HepG2 (cell line): ENCODE measurements around the gene TGM1. TPM values are rescaled to one million over a fixed set of nuclear protein-coding genes. Genes with fewer than 3 reads are reported as not detected.

ENCODE experiments used
- ATF2 ChIP-seq: sonication (generic); formaldehyde crosslinking; IDR thresholded peaks from 2 replicates; pipeline ENCODE4 v1.4.0; 2020; ENCODE audit warnings: missing genetic modification reagents
- CENPT ChIP-seq: sonication (generic); formaldehyde crosslinking; IDR thresholded peaks from 2 replicates; pipeline ENCODE4 v1.8.0; 2022; ENCODE audit warnings: low read depth, mild to moderate bottlenecking, moderate library complexity, missing genetic modification reagents
- FOXP1 ChIP-seq, 2 experiments: fragments of 450-650 bp in 1 of 2; IDR thresholded peaks; 2 replicates each; pipeline ENCODE4 v1.6.1; 2017 to 2018; ENCODE audit warnings: antibody characterized with exemption in 1 of 2
- GLI4 ChIP-seq: sonication (generic); formaldehyde crosslinking; IDR thresholded peaks from 2 replicates; pipeline ENCODE4 v1.5.1; 2020; ENCODE audit warnings: missing genetic modification reagents, mild to moderate bottlenecking, moderate library complexity, borderline replicate concordance
- HMGXB3 ChIP-seq: sonication (generic); formaldehyde crosslinking; IDR thresholded peaks from 2 replicates; pipeline ENCODE4 v1.4.0; 2020; ENCODE audit warnings: missing genetic modification reagents, borderline replicate concordance
- KLF6 ChIP-seq: IDR thresholded peaks from 2 replicates; pipeline ENCODE4 v1.8.0; 2016; ENCODE audit warnings: missing biosample characterization, missing genetic modification reagents
- MED13 ChIP-seq: sonication (generic); formaldehyde crosslinking; IDR thresholded peaks from 2 replicates; pipeline ENCODE4 v1.5.0; 2020; ENCODE audit warnings: missing genetic modification reagents
- MLLT10 ChIP-seq: sonication (generic); formaldehyde crosslinking; IDR thresholded peaks from 2 replicates; pipeline ENCODE4 v1.4.0; 2020; ENCODE audit warnings: missing genetic modification reagents
- NR2F1 ChIP-seq, 2 experiments: fragments of 450-650 bp in 1 of 2; formaldehyde crosslinking in 1 of 2; IDR thresholded peaks; 2 replicates each; pipeline versions ENCODE4 v1.5.0 to v1.6.1; 2016 to 2020; ENCODE audit warnings: mild to moderate bottlenecking in 1 of 2, missing compliant biosample characterization in 1 of 2, missing genetic modification reagents in 1 of 2, moderate library complexity in 1 of 2
- PHF8 ChIP-seq: sonication (generic); formaldehyde crosslinking; IDR thresholded peaks from 2 replicates; pipeline ENCODE4 v1.5.0; 2020; ENCODE audit warnings: missing genetic modification reagents
- POGK ChIP-seq: sonication (generic); formaldehyde crosslinking; conservative IDR thresholded peaks from 2 replicates; pipeline ENCODE4 v1.8.0; 2022; ENCODE audit warnings: mild to moderate bottlenecking, moderate library complexity, missing genetic modification reagents
- TGIF2 ChIP-seq: IDR thresholded peaks from 2 replicates; pipeline ENCODE4 v1.6.1; 2016; ENCODE audit warnings: control low read depth, missing compliant biosample characterization
- XBP1 ChIP-seq: sonication (generic); formaldehyde crosslinking; IDR thresholded peaks from 2 replicates; pipeline ENCODE4 v1.5.0; 2020; ENCODE audit warnings: missing genetic modification reagents
- ZBTB10 ChIP-seq: sonication (generic); formaldehyde crosslinking; IDR thresholded peaks from 2 replicates; pipeline ENCODE4 v1.4.0; 2020; ENCODE audit warnings: missing genetic modification reagents, borderline replicate concordance
- ZNF12 ChIP-seq: sonication (generic); formaldehyde crosslinking; IDR thresholded peaks from 2 replicates; pipeline ENCODE4 v1.5.0; 2020; ENCODE audit warnings: missing genetic modification reagents
- ZNF331 ChIP-seq: sonication (generic); formaldehyde crosslinking; IDR thresholded peaks from 2 replicates; pipeline ENCODE4 v1.4.0; 2020; ENCODE audit warnings: missing genetic modification reagents
- ZNF501 ChIP-seq: sonication (generic); formaldehyde crosslinking; IDR thresholded peaks from 2 replicates; pipeline ENCODE4 v1.5.1; 2020; ENCODE audit warnings: mild to moderate bottlenecking, moderate library complexity, missing genetic modification reagents
- ZNF607 ChIP-seq: sonication (generic); formaldehyde crosslinking; IDR thresholded peaks from 2 replicates; pipeline ENCODE4 v1.5.1; 2020; ENCODE audit warnings: missing genetic modification reagents, mild to moderate bottlenecking, borderline replicate concordance
- ZNF850 ChIP-seq: sonication (generic); formaldehyde crosslinking; conservative IDR thresholded peaks from 2 replicates; pipeline ENCODE4 v1.9.0; 2021; ENCODE audit warnings: mild to moderate bottlenecking, missing genetic modification reagents
- polyA plus RNA-seq, 8 experiments: library from polyadenylated mRNA; depleted of rRNA in 3 of 8; stranded (reverse) in 7 of 8; unstranded in 1 of 8; fragments of >200 nt; fragmentation: Illumina TruSeq in 4 of 8; extraction: Trizol in 4 of 8; gene quantifications; 2 replicates each; pipeline versions ENCODE4 v1.2.1 to v1.2.3, GENCODE V29; 2011 to 2016; ENCODE audit warnings: low read depth in 4 of 8, missing spikeins in 1 of 8, mixed read lengths in 1 of 8; ENCODE audit not compliant: insufficient read depth in 1 of 8
- total RNA-seq, 5 experiments: library from RNA; depleted of rRNA; stranded (reverse); fragments of >200 nt; fragmentation: Illumina TruSeq; extraction: Trizol; gene quantifications; 2 replicates each; pipeline ENCODE4 v1.2.3, GENCODE V29; 2016; ENCODE audit warnings: low read depth in 1 of 5

The TGM1 gene
- total and polyA plus RNA-seq, 2 of the 13 experiments (the other 11 are each of a cell fraction or from before 2014, with no cell fraction given) = 3.2 to 10.6 TPM

DNA sequence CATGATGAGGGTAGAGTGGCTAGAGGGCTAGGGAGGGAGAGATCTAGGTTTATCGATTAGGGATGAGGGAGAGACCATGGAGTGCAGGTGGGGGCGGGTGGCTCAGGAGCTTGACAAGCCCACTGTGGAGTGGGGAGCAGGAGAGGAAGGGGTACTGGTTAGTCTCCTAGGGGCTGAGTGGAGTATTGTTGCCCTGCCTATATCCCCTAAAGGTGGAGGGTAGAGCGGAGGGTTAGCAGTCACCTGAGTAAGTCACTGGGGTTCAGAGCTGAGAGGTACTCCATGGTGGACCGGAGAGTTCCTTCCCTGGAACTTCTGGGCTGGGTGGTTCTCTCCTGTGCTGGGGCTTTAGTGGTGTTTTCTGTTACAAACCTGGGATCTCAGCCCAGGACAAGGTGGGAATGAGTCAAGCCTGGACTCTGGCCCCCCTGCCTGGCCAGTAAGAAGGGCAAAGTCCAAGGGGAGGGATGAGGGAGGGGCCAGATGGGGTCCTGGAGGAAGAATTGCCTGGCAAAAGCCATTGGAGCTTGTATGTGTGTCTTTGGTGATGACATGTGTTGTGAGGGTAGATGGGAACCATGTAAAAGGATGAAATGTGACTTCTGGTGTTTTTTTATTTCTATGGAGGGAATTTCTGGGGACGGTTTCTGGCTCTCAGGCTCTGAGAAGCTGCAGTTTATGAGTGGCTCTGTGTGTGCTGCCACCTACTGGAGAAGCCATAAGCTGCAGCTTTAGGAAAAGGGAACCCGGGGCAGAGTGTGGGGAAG is 44.8 kb upstream of the TGM1 start, which contains the start of gene CIDEB (continued):
- TF ChIP-seq HMGXB3 (CRISPR knock-in tag) = 0 out of 2 replicates have a peak, but pooled peaks have one; percentile 48
- peak; percentile 96 for TF ChIP-seq ZNF501
- TF ChIP-seq TGIF2 (CRISPR knock-in tag) = peak; percentile 74
- peak; percentile 54 for TF ChIP-seq ZNF607 (CRISPR knock-in tag)
- TF ChIP-seq GLI4 = no peak; the same call in 1 of the 2 replicates
- TF ChIP-seq XBP1 (CRISPR knock-in tag) = no peak
- TF ChIP-seq POGK (CRISPR knock-in tag) = peak; percentile 74; the same call in 1 of the 2 replicates
- TF ChIP-seq ZBTB10 (CRISPR knock-in tag) = no peak; the same call in 1 of the 2 replicates
- peak; percentile 84; the same call in 1 of the 2 replicates for TF ChIP-seq KLF6 (CRISPR knock-in tag)
- no peak for TF ChIP-seq ZNF850 (CRISPR knock-in tag)
- peak; percentile 71; the same call in 1 of the 2 replicates for TF ChIP-seq ZNF12 (CRISPR knock-in tag)
- peak; percentile 97 for TF ChIP-seq ZNF331 (CRISPR knock-in tag)
- TF ChIP-seq MLLT10 (CRISPR knock-in tag) = no peak
- TF ChIP-seq MED13 (CRISPR knock-in tag) = no peak; the same call in 1 of the 2 replicates
- no peak for TF ChIP-seq CENPT (CRISPR knock-in tag)
- TF ChIP-seq ATF2 (CRISPR knock-in tag) = peak; percentile 80
- peak; percentile 80 for TF ChIP-seq PHF8 (CRISPR knock-in tag)
- no peak for TF ChIP-seq FOXP1 (IDR thresholded peaks at IDR 0.05)
- TF ChIP-seq FOXP1 (CRISPR knock-in tag; IDR thresholded peaks at IDR 0.05) = peak; percentile 54
- peak in 1 of 2 experiments; percentile 37; a peak in 2 of 4 replicates for TF ChIP-seq NR2F1 (CRISPR knock-in tag; IDR thresholded peaks at IDR 0.05)
